HepG2 (cell line): ENCODE results near the gene EFEMP2. TPM values are rescaled to one million over a fixed set of nuclear protein-coding genes. Genes with fewer than 3 reads are reported as not detected.
A peak's percentile ranks its signal among the peaks of the same experiment; 100 is the strongest.

Experiments used
- AGO1 ChIP-seq: fragments of 200-400 bp; formaldehyde crosslinking; IDR thresholded peaks from 2 replicates; pipeline ENCODE4 v1.6.1; 2017; ENCODE audit warnings: mild to moderate bottlenecking, low read depth, low read length, moderate library complexity; ENCODE audit not compliant: poor library complexity, severe bottlenecking
- DMAP1 ChIP-seq: IDR thresholded peaks from 2 replicates; pipeline ENCODE4 v1.6.1; 2016
- FLYWCH1 ChIP-seq: sonication (generic); formaldehyde crosslinking; IDR thresholded peaks from 2 replicates; pipeline ENCODE4 v1.8.1; 2023; ENCODE audit warnings: mild to moderate bottlenecking, missing genetic modification reagents
- FOXA1 ChIP-seq, 2 experiments: fragments of 450-650 bp in 1 of 2; sonication (generic) in 1 of 2; formaldehyde crosslinking in 1 of 2; IDR thresholded peaks; 2 replicates each; pipeline versions ENCODE4 v1.4.0 to v1.6.1; 2016 to 2020; ENCODE audit warnings: missing genetic modification reagents in 1 of 2
- MTA3 ChIP-seq: sonication (generic); formaldehyde crosslinking; IDR thresholded peaks from 2 replicates; pipeline ENCODE4 v1.4.0; 2020; ENCODE audit warnings: missing genetic modification reagents
- MTF2 ChIP-seq: sonication (generic); formaldehyde crosslinking; IDR thresholded peaks from 2 replicates; pipeline ENCODE4 v1.5.0; 2020; ENCODE audit warnings: missing genetic modification reagents, borderline replicate concordance
- NKX3-1 ChIP-seq: sonication (generic); formaldehyde crosslinking; IDR thresholded peaks from 2 replicates; pipeline ENCODE4 v1.5.0; 2020; ENCODE audit warnings: missing genetic modification reagents
- RCOR2 ChIP-seq: IDR thresholded peaks from 2 replicates; pipeline ENCODE4 v1.6.1; 2016; ENCODE audit warnings: missing biosample characterization, missing genetic modification reagents
- ZBTB1 ChIP-seq: sonication (generic); formaldehyde crosslinking; IDR thresholded peaks from 2 replicates; pipeline ENCODE4 v1.4.0; 2020; ENCODE audit warnings: missing genetic modification reagents, borderline replicate concordance
- ZFYVE20 ChIP-seq: sonication (generic); formaldehyde crosslinking; IDR thresholded peaks from 2 replicates; pipeline ENCODE4 v1.8.0; 2023; ENCODE audit warnings: low read depth, mild to moderate bottlenecking, moderate library complexity, missing genetic modification reagents, borderline replicate concordance
- ZMAT3 ChIP-seq: sonication (generic); formaldehyde crosslinking; conservative IDR thresholded peaks from 2 replicates; pipeline ENCODE4 v1.7.0; 2021; ENCODE audit warnings: missing genetic modification reagents
- ZNF10 ChIP-seq: sonication (generic); formaldehyde crosslinking; IDR thresholded peaks from 2 replicates; pipeline ENCODE4 v1.4.0; 2020; ENCODE audit warnings: mild to moderate bottlenecking, low read depth, missing genetic modification reagents, borderline replicate concordance
- ZNF263 ChIP-seq: sonication (generic); formaldehyde crosslinking; IDR thresholded peaks from 2 replicates; pipeline ENCODE4 v1.4.0; 2020; ENCODE audit warnings: missing genetic modification reagents
- ZNF878 ChIP-seq: sonication (generic); formaldehyde crosslinking; IDR thresholded peaks from 2 replicates; pipeline ENCODE4 v1.8.1; 2023; ENCODE audit warnings: mild to moderate bottlenecking, missing genetic modification reagents, moderate library complexity
- ZZZ3 ChIP-seq: sonication (generic); formaldehyde crosslinking; IDR thresholded peaks from 2 replicates; pipeline ENCODE4 v1.4.0; 2020; ENCODE audit warnings: missing genetic modification reagents, mild to moderate bottlenecking, borderline replicate concordance
- polyA plus RNA-seq, 8 experiments: library from polyadenylated mRNA; depleted of rRNA in 3 of 8; stranded (reverse) in 7 of 8; unstranded in 1 of 8; fragments of >200 nt; fragmentation: Illumina TruSeq in 4 of 8; extraction: Trizol in 4 of 8; gene quantifications; 2 replicates each; pipeline versions ENCODE4 v1.2.1 to v1.2.3, GENCODE V29; 2011 to 2016; ENCODE audit warnings: low read depth in 4 of 8, missing spikeins in 1 of 8, mixed read lengths in 1 of 8; ENCODE audit not compliant: insufficient read depth in 1 of 8
- total RNA-seq, 5 experiments: library from RNA; depleted of rRNA; stranded (reverse); fragments of >200 nt; fragmentation: Illumina TruSeq; extraction: Trizol; gene quantifications; 2 replicates each; pipeline ENCODE4 v1.2.3, GENCODE V29; 2016; ENCODE audit warnings: low read depth in 1 of 5
- TF ChIP-seq, protein P1 (sequence below): sonication (generic); formaldehyde crosslinking; IDR thresholded peaks from 2 replicates; pipeline ENCODE4 v1.4.0; 2020; ENCODE audit warnings: missing genetic modification reagents
- TF ChIP-seq, protein P2 (sequence below), 2 experiments: fragments of 450-650 bp in 1 of 2; sonication (generic) in 1 of 2; formaldehyde crosslinking in 1 of 2; IDR thresholded peaks; 2 replicates each; pipeline versions ENCODE4 v1.6.1 to v1.8.0; 2016 to 2022; ENCODE audit warnings: antibody characterized with exemption in 1 of 2, mild to moderate bottlenecking in 1 of 2, missing genetic modification reagents in 1 of 2

The EFEMP2 gene
- total and polyA plus RNA-seq, 2 of the 13 experiments (the other 11 are each of a cell fraction or from before 2014, with no cell fraction given) = 7.4 to 29.7 TPM

DNA sequence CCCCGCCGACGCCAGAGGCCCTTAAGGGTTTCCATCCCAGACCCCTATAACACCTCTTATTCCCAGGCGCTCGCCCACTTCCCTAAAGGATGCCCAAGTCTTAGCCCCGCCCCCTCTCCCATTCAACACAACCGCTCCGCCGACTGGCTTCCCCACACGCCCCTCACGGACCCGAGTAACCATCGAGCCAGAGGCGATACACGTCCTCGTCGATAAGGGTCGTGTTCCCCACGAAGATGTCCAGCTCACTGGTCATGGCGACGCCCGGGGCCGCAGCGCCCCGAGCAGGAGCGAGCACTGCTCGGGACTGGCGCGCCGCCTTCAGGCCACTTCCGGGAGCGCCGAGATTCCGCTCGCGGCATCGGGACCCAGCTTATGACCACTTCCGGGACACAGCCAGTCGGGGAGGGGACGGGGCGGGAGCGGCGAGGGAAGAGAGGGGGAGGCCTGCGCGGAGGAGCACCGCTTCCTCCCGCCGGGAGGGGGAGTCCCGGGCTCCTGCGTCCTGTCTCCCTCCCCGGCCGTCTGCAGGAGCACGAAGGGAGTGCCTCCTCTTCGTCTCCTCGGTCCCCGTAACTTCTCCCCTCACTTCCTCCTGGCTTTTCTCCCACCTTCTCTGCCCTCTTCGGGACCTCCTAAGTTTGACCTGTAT is 15.7 kb upstream of the EFEMP2 start, which contains the start of gene FIBP (continued):
- TF ChIP-seq, protein P1, sequence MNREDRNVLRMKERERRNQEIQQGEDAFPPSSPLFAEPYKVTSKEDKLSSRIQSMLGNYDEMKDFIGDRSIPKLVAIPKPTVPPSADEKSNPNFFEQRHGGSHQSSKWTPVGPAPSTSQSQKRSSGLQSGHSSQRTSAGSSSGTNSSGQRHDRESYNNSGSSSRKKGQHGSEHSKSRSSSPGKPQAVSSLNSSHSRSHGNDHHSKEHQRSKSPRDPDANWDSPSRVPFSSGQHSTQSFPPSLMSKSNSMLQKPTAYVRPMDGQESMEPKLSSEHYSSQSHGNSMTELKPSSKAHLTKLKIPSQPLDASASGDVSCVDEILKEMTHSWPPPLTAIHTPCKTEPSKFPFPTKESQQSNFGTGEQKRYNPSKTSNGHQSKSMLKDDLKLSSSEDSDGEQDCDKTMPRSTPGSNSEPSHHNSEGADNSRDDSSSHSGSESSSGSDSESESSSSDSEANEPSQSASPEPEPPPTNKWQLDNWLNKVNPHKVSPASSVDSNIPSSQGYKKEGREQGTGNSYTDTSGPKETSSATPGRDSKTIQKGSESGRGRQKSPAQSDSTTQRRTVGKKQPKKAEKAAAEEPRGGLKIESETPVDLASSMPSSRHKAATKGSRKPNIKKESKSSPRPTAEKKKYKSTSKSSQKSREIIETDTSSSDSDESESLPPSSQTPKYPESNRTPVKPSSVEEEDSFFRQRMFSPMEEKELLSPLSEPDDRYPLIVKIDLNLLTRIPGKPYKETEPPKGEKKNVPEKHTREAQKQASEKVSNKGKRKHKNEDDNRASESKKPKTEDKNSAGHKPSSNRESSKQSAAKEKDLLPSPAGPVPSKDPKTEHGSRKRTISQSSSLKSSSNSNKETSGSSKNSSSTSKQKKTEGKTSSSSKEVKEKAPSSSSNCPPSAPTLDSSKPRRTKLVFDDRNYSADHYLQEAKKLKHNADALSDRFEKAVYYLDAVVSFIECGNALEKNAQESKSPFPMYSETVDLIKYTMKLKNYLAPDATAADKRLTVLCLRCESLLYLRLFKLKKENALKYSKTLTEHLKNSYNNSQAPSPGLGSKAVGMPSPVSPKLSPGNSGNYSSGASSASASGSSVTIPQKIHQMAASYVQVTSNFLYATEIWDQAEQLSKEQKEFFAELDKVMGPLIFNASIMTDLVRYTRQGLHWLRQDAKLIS = 0 out of 2 replicates have a peak, but pooled peaks have one; percentile 61
- TF ChIP-seq AGO1 (peak; percentile 52), ZMAT3 (CRISPR knock-in tag) (peak; percentile 49; the same call in 1 of the 2 replicates), FLYWCH1 (CRISPR knock-in tag) (no peak), RCOR2 (no peak), ZNF878 (CRISPR knock-in tag) (0 out of 2 replicates have a peak, but pooled peaks have one; percentile 72), ZNF10 (CRISPR knock-in tag) (no peak), ZNF263 (CRISPR knock-in tag) (peak; percentile 96), FOXA1 (IDR thresholded peaks at IDR 0.05) (no peak), FOXA1 (CRISPR knock-in tag; IDR thresholded peaks at IDR 0.05) (peak; percentile 8; the same call in 1 of the 2 replicates), DMAP1 (peak; percentile 71), NKX3-1 (CRISPR knock-in tag) (no peak; the same call in 1 of the 2 replicates), ZZZ3 (CRISPR knock-in tag) (no peak), ZFYVE20 (CRISPR knock-in tag) (no peak), MTF2 (CRISPR knock-in tag) (peak; percentile 96), MTA3 (CRISPR knock-in tag) (no peak), ZBTB1 (CRISPR knock-in tag) (no peak)
- TF ChIP-seq, protein P2, sequence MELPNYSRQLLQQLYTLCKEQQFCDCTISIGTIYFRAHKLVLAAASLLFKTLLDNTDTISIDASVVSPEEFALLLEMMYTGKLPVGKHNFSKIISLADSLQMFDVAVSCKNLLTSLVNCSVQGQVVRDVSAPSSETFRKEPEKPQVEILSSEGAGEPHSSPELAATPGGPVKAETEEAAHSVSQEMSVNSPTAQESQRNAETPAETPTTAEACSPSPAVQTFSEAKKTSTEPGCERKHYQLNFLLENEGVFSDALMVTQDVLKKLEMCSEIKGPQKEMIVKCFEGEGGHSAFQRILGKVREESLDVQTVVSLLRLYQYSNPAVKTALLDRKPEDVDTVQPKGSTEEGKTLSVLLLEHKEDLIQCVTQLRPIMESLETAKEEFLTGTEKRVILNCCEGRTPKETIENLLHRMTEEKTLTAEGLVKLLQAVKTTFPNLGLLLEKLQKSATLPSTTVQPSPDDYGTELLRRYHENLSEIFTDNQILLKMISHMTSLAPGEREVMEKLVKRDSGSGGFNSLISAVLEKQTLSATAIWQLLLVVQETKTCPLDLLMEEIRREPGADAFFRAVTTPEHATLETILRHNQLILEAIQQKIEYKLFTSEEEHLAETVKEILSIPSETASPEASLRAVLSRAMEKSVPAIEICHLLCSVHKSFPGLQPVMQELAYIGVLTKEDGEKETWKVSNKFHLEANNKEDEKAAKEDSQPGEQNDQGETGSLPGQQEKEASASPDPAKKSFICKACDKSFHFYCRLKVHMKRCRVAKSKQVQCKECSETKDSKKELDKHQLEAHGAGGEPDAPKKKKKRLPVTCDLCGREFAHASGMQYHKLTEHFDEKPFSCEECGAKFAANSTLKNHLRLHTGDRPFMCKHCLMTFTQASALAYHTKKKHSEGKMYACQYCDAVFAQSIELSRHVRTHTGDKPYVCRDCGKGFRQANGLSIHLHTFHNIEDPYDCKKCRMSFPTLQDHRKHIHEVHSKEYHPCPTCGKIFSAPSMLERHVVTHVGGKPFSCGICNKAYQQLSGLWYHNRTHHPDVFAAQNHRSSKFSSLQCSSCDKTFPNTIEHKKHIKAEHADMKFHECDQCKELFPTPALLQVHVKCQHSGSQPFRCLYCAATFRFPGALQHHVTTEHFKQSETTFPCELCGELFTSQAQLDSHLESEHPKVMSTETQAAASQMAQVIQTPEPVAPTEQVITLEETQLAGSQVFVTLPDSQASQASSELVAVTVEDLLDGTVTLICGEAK (IDR thresholded peaks at IDR 0.05) = peak; percentile 66
- TF ChIP-seq, protein P2 (CRISPR knock-in tag; IDR thresholded peaks at IDR 0.05) = peak; percentile 46; the same call in 1 of the 2 replicates
